Astrocyte of the cerebellum (primary cell): ENCODE measurements around the gene PPARA.

Experiments used
- DNase-seq: peaks from one replicate; pipeline ENCODE4 v3.0.0-alpha.2; 2011; ENCODE audit warnings: low read depth
- H3K4me3 ChIP-seq: 2 replicates; pipeline ENCODE4 v1.5.1; 2011; ENCODE audit warnings: mild to moderate bottlenecking, low read depth, low read length, moderate library complexity
- CTCF ChIP-seq: IDR thresholded peaks from 2 replicates; pipeline ENCODE4 v1.5.1; 2012; ENCODE audit warnings: low read length, low read depth, moderate library complexity, mild to moderate bottlenecking; ENCODE audit errors: missing control alignments
- in situ Hi-C: cut with HindIII; loops from 2 replicates; pipeline ENCODE4 v1.10.0; 2017; ENCODE audit warnings: low sequenced_read_pairs

Gene PPARA

DNA sequence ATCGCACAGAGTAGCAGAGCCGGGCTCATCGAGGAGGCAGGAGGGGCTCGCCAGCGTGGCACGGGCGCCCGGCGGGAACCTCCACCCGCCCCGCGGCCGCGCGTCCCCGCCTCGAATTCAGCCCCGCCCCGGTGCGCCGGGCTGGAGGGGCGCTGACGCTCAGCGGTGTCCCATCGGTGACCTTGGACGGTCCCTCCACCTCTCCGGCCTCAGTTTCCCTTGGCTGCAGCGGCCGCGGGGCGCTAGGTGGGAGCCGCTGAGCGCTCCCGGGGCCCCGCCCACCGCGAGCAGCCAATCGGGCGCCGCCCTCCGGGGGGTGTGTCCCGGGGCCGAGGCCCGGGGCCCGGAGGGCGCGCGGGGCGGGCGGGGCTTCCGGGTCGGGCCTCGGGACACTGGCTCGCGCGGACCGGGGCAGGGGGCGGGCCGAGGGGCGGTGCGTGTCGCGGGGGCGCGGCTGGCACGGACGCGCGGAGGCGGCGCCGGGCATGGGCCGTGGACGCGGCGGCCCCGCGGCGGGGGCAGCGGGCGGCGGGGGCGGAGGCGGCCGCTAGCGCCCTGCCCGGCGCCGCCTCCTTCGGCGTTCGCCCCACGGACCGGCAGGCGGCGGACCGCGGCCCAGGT is at the start of gene PPARA:
Gene PPARA (plus strand): TSS at position 493 of the 621 bp plus-strand sequence. CDS start 47,858 bp downstream, outside the sequence.
- TF ChIP-seq CTCF: no peak
- H3K4me3 ChIP-seq: peak within 1 kb of the TSS; percentile 84
- no peak for DNase-seq
- in situ Hi-C loops: no loop called here

DNA sequence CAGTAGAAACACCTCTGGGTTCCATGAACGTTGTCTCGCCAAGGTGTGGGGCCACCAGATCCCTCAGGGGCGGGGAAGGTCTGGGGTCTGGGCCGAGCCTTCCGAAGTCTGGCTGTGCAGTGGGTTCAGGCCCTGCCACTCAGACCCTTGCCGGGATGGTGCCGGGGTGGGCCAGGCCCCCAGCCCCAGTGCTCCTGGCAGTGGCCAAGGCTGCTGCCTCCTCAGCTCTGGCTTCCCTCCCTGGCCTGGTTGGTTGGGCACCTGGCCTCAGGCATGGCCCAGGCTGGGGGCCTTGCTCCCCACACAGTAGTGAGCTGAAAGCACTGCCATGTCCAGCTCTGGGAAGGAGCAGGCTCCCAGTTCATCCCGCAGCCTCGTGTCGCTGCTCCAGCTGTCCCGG is 48.2 kb upstream of the PPARA start:
- in situ Hi-C loops: no loop called here
- TF ChIP-seq CTCF: no peak

GRCh38 chr22:46102752-46103151 is 47.6 kb upstream of the PPARA start:
- no peak overlapping the region for H3K4me3 ChIP-seq
- TF ChIP-seq CTCF: no peak
- in situ Hi-C loops: no loop called here

More for the DNA sequence above, 48.2 kb upstream of the PPARA start:
- no peak for DNase-seq
- no peak overlapping the region for H3K4me3 ChIP-seq

DNA sequence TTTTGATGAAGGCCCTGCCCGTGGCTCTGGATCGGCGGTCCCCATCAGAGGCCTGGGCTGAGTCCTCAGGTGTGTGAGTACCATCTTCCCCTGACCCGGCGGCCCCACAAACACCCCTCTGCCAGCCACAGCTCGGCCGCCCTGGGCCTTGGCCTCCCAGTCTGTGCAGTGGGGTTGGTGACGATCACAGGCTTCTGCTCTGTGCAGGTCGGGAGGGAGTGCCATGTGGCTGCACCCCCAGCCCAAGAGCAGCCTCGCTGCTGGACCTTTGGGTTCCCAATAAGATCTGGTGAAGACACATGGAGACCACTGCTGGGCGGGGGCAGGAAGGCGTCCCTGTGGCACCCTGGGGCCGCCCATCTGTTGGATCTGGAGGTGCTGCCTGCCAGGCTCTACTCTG is 47.1 kb upstream of the PPARA start:
- in situ Hi-C loops: no loop called here
- no peak for TF ChIP-seq CTCF
- no peak for DNase-seq
- no peak overlapping the region for H3K4me3 ChIP-seq

More at GRCh38 chr22:46102752-46103151, 47.6 kb upstream of the PPARA start:
- no peak for DNase-seq

GRCh38 chr22:46103664-46104063 is 46.7 kb upstream of the PPARA start:
- TF ChIP-seq CTCF: no peak
- DNase-seq: no peak
- H3K4me3 ChIP-seq: no peak overlapping the region
- in situ Hi-C loops: no loop called here

GRCh38 chr22:46104170-46104880 is 46.0 kb upstream of the PPARA start:
- no peak overlapping the region for H3K4me3 ChIP-seq
- TF ChIP-seq CTCF: no peak
- no peak for DNase-seq
- in situ Hi-C loops: no loop called here
